ENCODE data around the gene PRR5. TPM values are rescaled to one million over a fixed set of nuclear protein-coding genes. Genes with fewer than 3 reads are reported as not detected.

The PRR5 gene
- total RNA-seq, 1 donor from 2014 or later, result 4.0 TPM

DNA sequence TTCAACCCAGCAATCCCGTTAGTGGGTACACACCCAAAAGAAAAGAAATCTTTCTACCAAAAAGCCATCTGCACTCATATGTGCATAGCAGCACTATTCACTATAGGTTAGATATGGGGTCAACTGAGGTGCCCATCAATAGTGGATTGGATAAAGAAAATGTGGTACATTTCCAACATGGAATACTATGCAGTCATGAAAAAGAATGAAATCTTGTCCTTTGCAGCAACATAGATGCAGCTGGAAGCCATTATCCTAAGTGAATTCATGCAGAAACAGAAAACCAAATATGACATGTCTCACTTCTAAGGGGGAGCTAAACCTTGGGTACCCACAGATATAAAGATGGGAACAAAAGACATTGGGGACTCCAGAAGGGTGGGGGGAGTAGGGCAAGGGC lies 48.5 kb downstream of the PRR5 start:
- no peaks in the 10 kb centered on the region for H4K20me1 ChIP-seq (ENCODE audit: low read depth)
- no peak for DNase-seq (ENCODE audit: low spot score)
- no peak overlapping the region for H3K27ac ChIP-seq
- no peaks in the 10 kb centered on the region for H3K36me3 ChIP-seq
- Mint-ChIP-seq H3K36me3 (no peaks in the 10 kb centered on the region), H3K4me1 (peaks cover 9% of the 10 kb centered on the region), H3K9me3 (peaks cover 2% of the 10 kb centered on the region), H3K27me3 (ENCODE audit: insufficient read depth, low read depth) (peaks cover 30% of the 10 kb centered on the region), H3K27ac (no peak overlapping the region), H3K4me3 (no peak overlapping the region)
- no peaks in the 10 kb centered on the region for H3K4me1 ChIP-seq
- H3K4me2 ChIP-seq, result no peak overlapping the region
- H3K9ac ChIP-seq, result no peak overlapping the region
- no peak overlapping the region for H3K4me3 ChIP-seq
- no peak overlapping the region for H2AFZ ChIP-seq (replicated peaks)
- H3K79me2 ChIP-seq (ENCODE audit: low read depth), result no peaks in the 10 kb centered on the region
- peaks cover 27% of the 10 kb centered on the region for H3K27me3 ChIP-seq
- no peaks in the 10 kb centered on the region for H3F3A ChIP-seq (ENCODE audit: low read depth)
- no peak for TF ChIP-seq EZH2phosphoT487 (IDR thresholded peaks at IDR 0.05)
- TF ChIP-seq, protein P1, sequence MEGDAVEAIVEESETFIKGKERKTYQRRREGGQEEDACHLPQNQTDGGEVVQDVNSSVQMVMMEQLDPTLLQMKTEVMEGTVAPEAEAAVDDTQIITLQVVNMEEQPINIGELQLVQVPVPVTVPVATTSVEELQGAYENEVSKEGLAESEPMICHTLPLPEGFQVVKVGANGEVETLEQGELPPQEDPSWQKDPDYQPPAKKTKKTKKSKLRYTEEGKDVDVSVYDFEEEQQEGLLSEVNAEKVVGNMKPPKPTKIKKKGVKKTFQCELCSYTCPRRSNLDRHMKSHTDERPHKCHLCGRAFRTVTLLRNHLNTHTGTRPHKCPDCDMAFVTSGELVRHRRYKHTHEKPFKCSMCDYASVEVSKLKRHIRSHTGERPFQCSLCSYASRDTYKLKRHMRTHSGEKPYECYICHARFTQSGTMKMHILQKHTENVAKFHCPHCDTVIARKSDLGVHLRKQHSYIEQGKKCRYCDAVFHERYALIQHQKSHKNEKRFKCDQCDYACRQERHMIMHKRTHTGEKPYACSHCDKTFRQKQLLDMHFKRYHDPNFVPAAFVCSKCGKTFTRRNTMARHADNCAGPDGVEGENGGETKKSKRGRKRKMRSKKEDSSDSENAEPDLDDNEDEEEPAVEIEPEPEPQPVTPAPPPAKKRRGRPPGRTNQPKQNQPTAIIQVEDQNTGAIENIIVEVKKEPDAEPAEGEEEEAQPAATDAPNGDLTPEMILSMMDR (IDR thresholded peaks at IDR 0.05), result no peak
- no peak for TF ChIP-seq EZH2 (IDR thresholded peaks at IDR 0.05)
- no peaks in the 10 kb centered on the region for H3K9me3 ChIP-seq (ENCODE audit: low read depth)

DNA sequence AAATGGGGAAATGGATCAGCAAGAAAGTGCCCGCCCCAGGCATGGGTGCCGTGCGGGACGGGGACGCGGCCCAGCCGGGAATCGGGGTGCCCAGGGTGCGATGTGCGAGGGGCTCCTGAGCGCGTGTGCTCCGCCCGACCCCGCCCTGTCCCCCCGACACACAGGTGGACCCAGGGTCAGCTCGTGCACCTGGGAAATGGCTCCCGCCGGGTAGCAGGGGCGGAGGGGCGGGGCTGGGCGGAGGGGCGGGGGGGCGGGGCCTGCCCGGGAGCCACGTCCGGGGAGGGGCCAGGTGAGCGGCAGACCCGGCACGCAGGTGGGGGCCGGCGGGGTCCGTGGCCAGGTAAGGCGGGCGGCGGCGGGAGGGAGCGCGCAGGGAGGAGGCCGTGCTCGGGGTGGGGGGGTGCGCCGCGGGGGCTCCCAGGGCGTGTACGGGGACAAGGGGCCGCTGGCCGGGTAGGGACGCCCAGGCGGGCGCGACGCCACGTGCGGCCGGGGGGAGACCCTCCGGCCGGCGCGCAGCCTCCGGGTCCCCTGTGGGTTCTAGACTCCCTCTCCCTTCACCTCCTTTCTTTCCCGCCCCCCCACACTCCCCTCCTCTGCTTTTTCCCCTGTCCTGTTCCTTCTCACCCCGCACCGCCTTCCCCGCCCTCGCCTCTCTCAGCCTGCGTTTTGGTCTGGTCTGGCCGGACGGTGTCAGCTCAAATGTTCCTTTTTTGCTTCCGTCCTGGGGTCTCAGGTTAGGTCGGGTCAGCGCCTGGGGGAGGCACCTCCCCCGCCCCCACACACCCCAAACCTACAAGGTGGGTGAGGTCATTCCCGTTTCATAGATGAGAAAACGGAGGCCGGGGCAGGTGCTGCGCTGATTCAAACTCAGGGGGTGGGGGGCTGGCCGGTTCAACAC lies 50.5 kb downstream of the PRR5 start, which contains the start of gene ARHGAP8:
Gene ARHGAP8 (plus strand): TSS at position 291 of the 904 bp plus-strand sequence. CDS start 33,953 bp downstream, outside the sequence.
- peak within 1 kb of the TSS; percentile 97 for H3K4me2 ChIP-seq
- H3K27ac Mint-ChIP-seq, result no peak within 1 kb of the TSS

DNA sequence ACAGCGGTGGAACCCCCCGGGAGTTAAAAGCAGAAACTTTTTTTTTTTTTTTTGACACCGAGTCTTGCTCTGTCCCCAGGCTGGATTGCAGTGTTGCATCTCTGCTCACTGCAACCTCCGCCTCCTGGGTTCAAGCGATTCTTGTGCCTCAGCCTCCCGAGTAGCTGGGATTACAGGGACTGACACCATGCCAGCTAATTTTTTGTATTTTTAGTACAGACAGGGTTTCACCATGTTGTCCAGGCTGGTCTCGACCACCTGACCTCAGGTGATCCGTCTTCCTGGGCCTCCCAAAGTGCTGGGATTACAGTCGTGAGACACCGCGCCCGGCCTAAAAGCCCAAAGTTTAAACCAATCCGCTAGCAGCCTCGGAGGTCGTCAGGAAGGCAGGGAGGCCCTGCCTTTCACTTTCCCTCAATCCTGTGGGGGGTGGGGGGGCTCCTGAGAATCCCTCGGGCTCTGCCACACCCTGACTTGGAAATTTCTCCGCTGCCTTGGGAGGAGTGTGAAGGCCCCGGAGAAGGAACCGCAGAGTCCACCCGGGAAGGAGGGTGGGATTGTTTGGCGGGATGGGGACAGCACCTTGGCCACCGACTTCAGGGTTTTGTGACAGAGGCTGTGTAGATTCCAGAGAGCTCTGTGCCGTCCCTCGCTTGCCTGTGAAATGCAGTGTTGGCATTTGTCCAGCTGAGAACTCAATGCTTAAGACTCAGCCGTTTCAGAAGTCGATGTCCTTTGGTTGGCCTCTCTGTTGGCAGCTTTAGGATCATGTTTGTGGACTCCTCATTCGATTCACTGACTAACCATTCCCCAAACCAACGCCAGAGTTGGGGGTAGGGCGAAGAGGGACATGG lies 51.4 kb downstream of the PRR5 start:
- Histone ChIP-seq H3K4me2 (peak overlapping the region; percentile 97), H3K27me3 (peaks cover 27% of the 10 kb centered on the region), H2AFZ (replicated peaks) (peak overlapping the region; percentile 90), H3F3A (ENCODE audit: low read depth) (no peaks in the 10 kb centered on the region), H3K4me3 (peak overlapping the region; percentile 55), H3K4me1 (no peaks in the 10 kb centered on the region), H3K27ac (no peak overlapping the region), H3K79me2 (ENCODE audit: low read depth) (no peaks in the 10 kb centered on the region), H4K20me1 (ENCODE audit: low read depth) (no peaks in the 10 kb centered on the region), H3K9ac (no peak overlapping the region), H3K36me3 (no peaks in the 10 kb centered on the region), H3K9me3 (ENCODE audit: low read depth) (no peaks in the 10 kb centered on the region)
- no peak for DNase-seq (ENCODE audit: low spot score)
- Mint-ChIP-seq H3K4me1 (no peaks in the 10 kb centered on the region), H3K4me3 (peak overlapping the region; percentile 74), H3K9me3 (peaks cover 2% of the 10 kb centered on the region), H3K27me3 (ENCODE audit: insufficient read depth, low read depth) (peaks cover 34% of the 10 kb centered on the region), H3K36me3 (no peaks in the 10 kb centered on the region), H3K27ac (no peak overlapping the region)
- TF ChIP-seq EZH2phosphoT487 (IDR thresholded peaks at IDR 0.05), result no peak
- TF ChIP-seq EZH2 (IDR thresholded peaks at IDR 0.05), result peak; percentile 18
- TF ChIP-seq, protein P1 (IDR thresholded peaks at IDR 0.05), result no peak

More for the DNA sequence above, 50.5 kb downstream of the PRR5 start, which contains the start of gene ARHGAP8:
- H3K9me3 Mint-ChIP-seq, result peaks cover 2% of the 10 kb centered on the region
- Histone ChIP-seq H4K20me1 (ENCODE audit: low read depth) (no peaks in the 10 kb centered on the region), H3K4me3 (peak within 1 kb of the TSS; percentile 55), H3K27ac (no peak within 1 kb of the TSS), H3K9ac (no peak within 1 kb of the TSS), H2AFZ (replicated peaks) (peak within 1 kb of the TSS; percentile 90), H3F3A (ENCODE audit: low read depth) (no peaks in the 10 kb centered on the region), H3K4me1 (no peaks in the 10 kb centered on the region), H3K36me3 (no peaks in the 10 kb centered on the region), H3K9me3 (ENCODE audit: low read depth) (no peaks in the 10 kb centered on the region), H3K27me3 (peaks cover 27% of the 10 kb centered on the region), H3K79me2 (ENCODE audit: low read depth) (no peaks in the 10 kb centered on the region)
- DNase-seq (ENCODE audit: low spot score), result peak; percentile 38
- peak within 1 kb of the TSS; percentile 74 for H3K4me3 Mint-ChIP-seq
- no peaks in the 10 kb centered on the region for H3K4me1 Mint-ChIP-seq
- TF ChIP-seq EZH2phosphoT487 (IDR thresholded peaks at IDR 0.05) (no peak), EZH2 (IDR thresholded peaks at IDR 0.05) (peak; percentile 43)
- TF ChIP-seq, protein P1 (IDR thresholded peaks at IDR 0.05), result no peak
- peaks cover 34% of the 10 kb centered on the region for H3K27me3 Mint-ChIP-seq (ENCODE audit: insufficient read depth, low read depth)
- H3K36me3 Mint-ChIP-seq, result no peaks in the 10 kb centered on the region
